Measurements from ENCODE around the gene C14orf93.

DNA sequence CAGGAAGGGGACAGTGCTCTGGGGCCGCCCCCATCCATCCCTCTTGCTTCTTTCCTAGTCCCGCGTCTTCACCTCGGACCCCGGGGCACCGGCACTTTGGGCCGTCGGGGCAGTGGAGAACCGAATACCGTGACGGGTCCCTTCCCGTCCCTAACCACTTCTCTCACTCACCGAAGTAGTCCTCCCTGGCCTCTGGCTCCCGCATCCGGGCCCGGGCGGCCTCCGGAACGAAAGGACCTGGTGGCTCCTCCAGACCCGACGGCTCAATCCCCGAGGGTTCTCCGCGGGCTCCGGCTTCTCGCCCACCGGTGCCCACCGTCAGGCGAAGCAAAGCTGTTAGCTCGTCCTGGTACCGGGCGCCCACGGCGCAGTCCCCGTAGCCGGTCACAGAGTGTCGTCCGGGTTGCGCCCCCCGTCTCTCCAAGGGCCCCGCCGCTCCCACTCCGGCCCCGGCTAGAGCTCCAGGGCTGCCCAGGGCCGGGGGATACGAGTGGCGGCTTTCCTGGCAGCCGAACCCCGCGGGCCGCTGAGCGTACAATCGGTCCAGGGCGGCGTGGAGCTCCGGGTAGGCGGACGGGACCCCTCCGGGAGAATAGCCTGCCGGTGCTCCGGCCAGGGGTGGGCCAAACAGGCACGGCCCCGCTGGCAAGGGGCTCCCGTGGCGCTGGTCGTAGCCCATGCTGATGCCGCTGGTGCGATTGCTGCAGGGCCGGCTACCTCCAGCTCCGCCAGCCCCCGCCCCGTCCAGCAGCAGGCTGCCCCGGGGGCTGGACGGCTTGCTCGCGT lies 28.7 kb downstream of the C14orf93 start:
- TF ChIP-seq, protein P1, sequence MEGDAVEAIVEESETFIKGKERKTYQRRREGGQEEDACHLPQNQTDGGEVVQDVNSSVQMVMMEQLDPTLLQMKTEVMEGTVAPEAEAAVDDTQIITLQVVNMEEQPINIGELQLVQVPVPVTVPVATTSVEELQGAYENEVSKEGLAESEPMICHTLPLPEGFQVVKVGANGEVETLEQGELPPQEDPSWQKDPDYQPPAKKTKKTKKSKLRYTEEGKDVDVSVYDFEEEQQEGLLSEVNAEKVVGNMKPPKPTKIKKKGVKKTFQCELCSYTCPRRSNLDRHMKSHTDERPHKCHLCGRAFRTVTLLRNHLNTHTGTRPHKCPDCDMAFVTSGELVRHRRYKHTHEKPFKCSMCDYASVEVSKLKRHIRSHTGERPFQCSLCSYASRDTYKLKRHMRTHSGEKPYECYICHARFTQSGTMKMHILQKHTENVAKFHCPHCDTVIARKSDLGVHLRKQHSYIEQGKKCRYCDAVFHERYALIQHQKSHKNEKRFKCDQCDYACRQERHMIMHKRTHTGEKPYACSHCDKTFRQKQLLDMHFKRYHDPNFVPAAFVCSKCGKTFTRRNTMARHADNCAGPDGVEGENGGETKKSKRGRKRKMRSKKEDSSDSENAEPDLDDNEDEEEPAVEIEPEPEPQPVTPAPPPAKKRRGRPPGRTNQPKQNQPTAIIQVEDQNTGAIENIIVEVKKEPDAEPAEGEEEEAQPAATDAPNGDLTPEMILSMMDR (IDR thresholded peaks at IDR 0.05): no peak
- no peak for TF ChIP-seq POLR2A (IDR thresholded peaks at IDR 0.05)
